ENCODE data around the gene RHO. TPM values are rescaled to one million over a fixed set of nuclear protein-coding genes. Genes with fewer than 3 reads are reported as not detected.

The RHO gene
- polyA plus RNA-seq, 1 of the 3 experiments (the other 2 are of a cell fraction) = not detected

GRCh38 chr3:129539206-129539605, 10.8 kb downstream of the RHO start:
- Histone ChIP-seq H2AFZ (ENCODE audit: low read depth) (no peak overlapping the region), H3K9ac (no peak overlapping the region), H3K4me2 (no peak overlapping the region), H3K4me1 (ENCODE audit: control insufficient read depth in 1 of 2, insufficient read depth in 2 of 2, low read depth in 1 of 2, low read length in 1 of 2) (no peaks in the 10 kb centered on the region; a peak in 1 of 4 replicates), H3F3A (replicated peaks; ENCODE audit: insufficient read depth) (no peaks in the 10 kb centered on the region), H3K4me3 (ENCODE audit: low read depth in 2 of 2, low read length in 1 of 2) (no peak overlapping the region), H4K20me1 (ENCODE audit: insufficient read depth) (no peaks in the 10 kb centered on the region), H3K27me3 (ENCODE audit: insufficient read depth) (no peaks in the 10 kb centered on the region), H3K9me3 (no peaks in the 10 kb centered on the region), H3K79me2 (ENCODE audit: insufficient read depth) (no peaks in the 10 kb centered on the region), H3K36me3 (replicated peaks in 1 of 2; ENCODE audit: control insufficient read depth in 1 of 2, insufficient read depth in 2 of 2, low read length in 1 of 2) (no peaks in the 10 kb centered on the region), H3K27ac (ENCODE audit: low read depth in 2 of 2, low read length in 1 of 2) (no peak overlapping the region), H3K9me2 (no peaks in the 10 kb centered on the region)
- whole genome bisulfite sequencing (ENCODE audit: low lambda C conversion rate) = 90% methylated on average over 8 of the region's 8 CpGs
- POLR2A ChIA-PET = no interaction called here
- DNase-seq = no peak
- CTCF ChIA-PET = interaction anchor here (1.4 kb wide), 1 partner anchor 13 kb away, joined by 3 read pairs; no protein-coding TSS in a partner anchor
- TF ChIP-seq FOXM1 (IDR thresholded peaks at IDR 0.05; ENCODE audit: low read depth) = no peak
- no peak for TF ChIP-seq JUND (IDR thresholded peaks at IDR 0.05)
- no peak for TF ChIP-seq REST (IDR thresholded peaks at IDR 0.05; ENCODE audit: low read depth, low read length)
- TF ChIP-seq POLR2AphosphoS5 (IDR thresholded peaks at IDR 0.05; ENCODE audit: low read depth, low read length) = no peak
- TF ChIP-seq MAX (IDR thresholded peaks at IDR 0.05; ENCODE audit: low read depth) = no peak
- TF ChIP-seq FOSL2 (IDR thresholded peaks at IDR 0.05; ENCODE audit: borderline replicate concordance, low read depth) = no peak
- TF ChIP-seq MXI1 (IDR thresholded peaks at IDR 0.05; ENCODE audit: low read depth, low read length) = no peak
- no peak for TF ChIP-seq MEF2A (IDR thresholded peaks at IDR 0.05; ENCODE audit: borderline replicate concordance, low read depth)
- TF ChIP-seq USF1 (IDR thresholded peaks at IDR 0.05; ENCODE audit: borderline replicate concordance, low read depth) = no peak
- TF ChIP-seq EZH2phosphoT487 (IDR thresholded peaks at IDR 0.05; ENCODE audit: borderline replicate concordance, low read depth) = no peak
- TF ChIP-seq PBX3 (IDR thresholded peaks at IDR 0.05) = no peak
- no peak for TF ChIP-seq IRF3 (IDR thresholded peaks at IDR 0.05; ENCODE audit: low read depth, low read length)
- no peak for TF ChIP-seq FOXJ3 (CRISPR knock-in tag; IDR thresholded peaks at IDR 0.05)
- TF ChIP-seq TCF12 (IDR thresholded peaks at IDR 0.05) = no peak
